ENCODE measurements around the gene HIVEP3. TPM values are rescaled to one million over a fixed set of nuclear protein-coding genes. Genes with fewer than 3 reads are reported as not detected.

HIVEP3 gene
- total RNA-seq, 4 donors from 2014 or later: 4.6 to 8.3 (median 6.5) TPM

DNA sequence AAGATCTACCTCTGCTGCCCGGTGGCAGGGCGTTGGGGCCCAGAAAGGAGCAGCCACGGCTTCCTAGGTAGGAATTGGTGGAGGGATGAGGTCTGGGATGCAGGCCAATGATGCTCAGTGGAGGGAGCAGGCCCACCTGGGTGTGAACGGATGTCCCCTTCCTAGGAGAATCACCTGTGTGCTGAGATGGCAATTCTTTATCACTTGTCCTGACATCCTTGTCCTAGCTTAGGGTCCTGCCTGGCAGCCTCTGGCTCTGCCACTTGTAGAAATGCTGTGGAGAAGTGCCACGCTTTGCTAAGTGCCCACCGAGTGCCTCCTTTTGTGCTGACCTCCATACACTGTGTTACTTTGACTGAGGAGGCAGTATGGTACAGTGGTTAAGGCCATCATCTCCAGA, 447.1 kb downstream of the HIVEP3 start:
- Histone ChIP-seq H3K4me3 (no peak overlapping the region), H3K9me3 (no peaks in the 10 kb centered on the region), H3K27me3 (no peaks in the 10 kb centered on the region), H3K27ac (no peak overlapping the region), H3K36me3 (no peaks in the 10 kb centered on the region), H3K4me1 (peaks cover 0 to 40% (median 8%) of the 10 kb centered on the region in 4 donors)
- TF ChIP-seq POLR2A (IDR thresholded peaks at IDR 0.05): no peak
- TF ChIP-seq, protein P1, sequence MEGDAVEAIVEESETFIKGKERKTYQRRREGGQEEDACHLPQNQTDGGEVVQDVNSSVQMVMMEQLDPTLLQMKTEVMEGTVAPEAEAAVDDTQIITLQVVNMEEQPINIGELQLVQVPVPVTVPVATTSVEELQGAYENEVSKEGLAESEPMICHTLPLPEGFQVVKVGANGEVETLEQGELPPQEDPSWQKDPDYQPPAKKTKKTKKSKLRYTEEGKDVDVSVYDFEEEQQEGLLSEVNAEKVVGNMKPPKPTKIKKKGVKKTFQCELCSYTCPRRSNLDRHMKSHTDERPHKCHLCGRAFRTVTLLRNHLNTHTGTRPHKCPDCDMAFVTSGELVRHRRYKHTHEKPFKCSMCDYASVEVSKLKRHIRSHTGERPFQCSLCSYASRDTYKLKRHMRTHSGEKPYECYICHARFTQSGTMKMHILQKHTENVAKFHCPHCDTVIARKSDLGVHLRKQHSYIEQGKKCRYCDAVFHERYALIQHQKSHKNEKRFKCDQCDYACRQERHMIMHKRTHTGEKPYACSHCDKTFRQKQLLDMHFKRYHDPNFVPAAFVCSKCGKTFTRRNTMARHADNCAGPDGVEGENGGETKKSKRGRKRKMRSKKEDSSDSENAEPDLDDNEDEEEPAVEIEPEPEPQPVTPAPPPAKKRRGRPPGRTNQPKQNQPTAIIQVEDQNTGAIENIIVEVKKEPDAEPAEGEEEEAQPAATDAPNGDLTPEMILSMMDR (IDR thresholded peaks at IDR 0.05): no peak
- peak in 1 of 3 donors; percentile 18 for DNase-seq

DNA sequence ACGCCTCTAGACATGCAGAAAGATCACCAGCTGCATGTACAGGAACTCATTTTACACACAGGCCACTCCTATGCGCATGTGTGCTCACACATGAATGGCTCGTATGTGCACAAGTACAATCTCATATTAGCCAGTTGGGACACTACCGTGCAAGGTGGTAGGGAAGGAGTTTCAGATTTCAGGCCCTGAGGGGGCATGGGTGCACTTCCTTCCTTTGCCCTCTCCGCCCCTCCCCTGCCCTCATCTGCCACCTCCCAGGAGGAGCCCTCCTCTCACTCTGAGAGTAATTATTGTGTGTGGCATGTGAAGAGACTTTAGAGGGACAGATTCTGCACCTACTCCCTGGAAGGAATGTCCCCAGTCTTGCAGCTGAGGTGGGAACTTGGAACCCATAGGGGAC, 449.0 kb downstream of the HIVEP3 start:
- H3K4me3 ChIP-seq: no peak overlapping the region
- no peaks in the 10 kb centered on the region for H3K27me3 ChIP-seq
- TF ChIP-seq, protein P1 (IDR thresholded peaks at IDR 0.05): no peak
- TF ChIP-seq POLR2A (IDR thresholded peaks at IDR 0.05): no peak
- H3K27ac ChIP-seq: no peak overlapping the region
- no peaks in the 10 kb centered on the region for H3K9me3 ChIP-seq
- peaks cover 0 to 37% (median 10%) of the 10 kb centered on the region in 4 donors for H3K4me1 ChIP-seq
- no peaks in the 10 kb centered on the region for H3K36me3 ChIP-seq
- no peak for DNase-seq

DNA sequence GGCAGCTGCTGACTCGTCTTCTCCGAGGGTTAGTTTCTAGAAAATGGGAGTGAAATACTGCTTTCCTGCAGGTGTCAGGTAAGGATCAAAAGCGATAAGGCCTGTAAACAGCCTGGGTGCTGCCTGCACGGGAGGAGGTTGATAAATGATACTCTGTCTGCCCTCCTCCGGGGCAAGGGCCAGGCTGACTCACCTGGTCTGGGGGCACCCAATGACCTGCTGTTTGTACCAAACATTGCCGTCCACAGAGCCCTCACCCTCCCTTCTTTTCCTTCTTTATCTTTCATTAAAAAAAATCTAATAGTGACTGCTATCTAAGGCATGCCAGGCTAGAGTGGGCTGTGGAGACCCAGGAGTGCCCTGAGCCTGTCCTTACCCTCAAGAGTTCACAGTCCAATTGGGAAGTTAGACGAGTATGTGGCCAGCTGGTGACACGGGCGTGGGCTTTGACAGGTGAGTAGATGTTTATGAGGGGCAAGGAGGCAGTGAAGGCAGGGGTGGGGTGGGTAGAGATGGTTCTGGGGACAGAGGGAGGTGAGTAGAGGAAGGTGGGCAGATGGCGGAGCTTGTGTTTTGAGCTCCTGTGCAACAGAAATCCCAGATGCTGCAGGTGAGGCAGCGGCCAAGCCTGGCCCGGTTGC, 450.5 kb downstream of the HIVEP3 start:
- no peaks in the 10 kb centered on the region for H3K27me3 ChIP-seq
- peak in 2 of 3 donors; percentile 83 to 86 for DNase-seq
- peak overlapping the region in 2 of 4 donors; percentile 4 to 22 for H3K4me3 ChIP-seq
- H3K9me3 ChIP-seq: no peaks in the 10 kb centered on the region
- TF ChIP-seq, protein P1 (IDR thresholded peaks at IDR 0.05): peak in 1 of 6 experiments; percentile 2
- TF ChIP-seq POLR2A (IDR thresholded peaks at IDR 0.05): no peak
- peaks cover 0 to 33% (median 8%) of the 10 kb centered on the region in 4 donors for H3K4me1 ChIP-seq
- no peaks in the 10 kb centered on the region for H3K36me3 ChIP-seq
- H3K27ac ChIP-seq: peak overlapping the region in 3 of 4 donors; percentile 57 to 81 (median 80)

DNA sequence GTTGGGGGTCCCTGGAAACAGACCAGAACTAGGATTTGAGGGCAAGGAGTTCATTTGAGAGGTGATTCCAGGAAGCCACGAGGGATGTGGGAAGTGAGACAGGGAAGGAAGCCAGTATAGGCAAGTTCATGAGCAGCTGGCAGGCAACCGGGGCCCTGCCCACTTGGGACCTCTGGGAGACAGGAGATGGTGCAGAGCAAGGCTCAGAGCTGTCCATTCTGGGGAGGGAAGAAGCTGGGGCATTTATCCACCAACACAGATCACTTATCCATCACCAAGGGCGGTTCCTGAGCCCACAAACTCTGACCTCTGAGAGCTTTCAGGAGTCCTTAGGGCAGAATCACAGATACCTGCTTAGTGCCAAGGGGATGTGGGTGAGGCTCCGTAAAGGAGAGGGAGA, 451.0 kb downstream of the HIVEP3 start:
- Histone ChIP-seq H3K27ac (peak overlapping the region in 3 of 4 donors; percentile 57 to 81 (median 80)), H3K9me3 (no peaks in the 10 kb centered on the region), H3K4me3 (no peak overlapping the region), H3K27me3 (no peaks in the 10 kb centered on the region), H3K4me1 (peaks cover 0 to 39% (median 8%) of the 10 kb centered on the region in 4 donors), H3K36me3 (no peaks in the 10 kb centered on the region)
- DNase-seq: peak in 1 of 3 donors; percentile 63
- TF ChIP-seq, protein P1 (IDR thresholded peaks at IDR 0.05): no peak
- no peak for TF ChIP-seq POLR2A (IDR thresholded peaks at IDR 0.05)

DNA sequence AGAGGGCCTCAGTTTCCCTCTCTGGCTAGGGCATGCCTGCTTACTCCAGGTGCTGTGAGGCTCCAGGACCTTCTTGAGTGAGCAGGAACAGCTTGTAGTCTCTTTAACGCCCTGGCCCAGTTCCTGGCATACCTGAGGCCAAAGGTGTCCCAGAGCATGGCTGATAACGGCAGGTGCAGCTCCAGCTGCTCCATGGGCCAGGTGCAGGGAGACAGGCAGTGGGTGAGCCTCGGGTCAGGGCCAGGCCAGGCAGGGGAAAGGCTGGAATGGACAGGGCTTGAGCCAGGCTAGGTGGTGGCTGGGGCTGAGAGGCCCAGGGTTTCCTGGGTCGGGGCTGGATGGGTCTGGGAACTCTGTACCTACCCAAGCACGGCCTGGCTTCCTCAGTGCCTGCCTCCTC, 452.6 kb downstream of the HIVEP3 start:
- no peak for TF ChIP-seq POLR2A (IDR thresholded peaks at IDR 0.05)
- TF ChIP-seq, protein P1 (IDR thresholded peaks at IDR 0.05): no peak
- no peaks in the 10 kb centered on the region for H3K9me3 ChIP-seq
- H3K27ac ChIP-seq: peak overlapping the region in 3 of 4 donors; percentile 57 to 81 (median 80)
- H3K4me1 ChIP-seq: peaks cover 0 to 53% (median 11%) of the 10 kb centered on the region in 4 donors
- no peaks in the 10 kb centered on the region for H3K36me3 ChIP-seq
- DNase-seq: peak in 2 of 3 donors; percentile 82
- H3K4me3 ChIP-seq: no peak overlapping the region
- H3K27me3 ChIP-seq: no peaks in the 10 kb centered on the region
